HG02943 (cell line): Measurements from ENCODE around the gene EPHA6.

ENCODE experiments used
- ATAC-seq: cut with Tn5 transposase; IDR thresholded peaks from one replicate; pipeline ENCODE4 v1.9.1; 2021; ENCODE audit warnings: mild to moderate bottlenecking, low read depth, moderate library complexity; ENCODE audit not compliant: unreplicated experiment

Gene EPHA6

GRCh38 chr3:97138914-97139541 lies 324.6 kb downstream of the EPHA6 start:
- no peak for ATAC-seq

GRCh38 chr3:97148931-97149330 lies 334.5 kb downstream of the EPHA6 start:
- no peak for ATAC-seq

- no peak for ATAC-seq
These were observed 346.8 kb downstream of the EPHA6 start for GRCh38 chr3:97161169-97161568.

GRCh38 chr3:97177242-97177641 lies 362.8 kb downstream of the EPHA6 start:
- no peak for ATAC-seq

- ATAC-seq, result no peak
These were observed 367.3 kb downstream of the EPHA6 start for GRCh38 chr3:97181704-97182103.

- no peak for ATAC-seq
These were observed 373.4 kb downstream of the EPHA6 start for GRCh38 chr3:97187771-97188170.

- no peak for ATAC-seq
These were observed 375.4 kb downstream of the EPHA6 start for GRCh38 chr3:97189835-97190234.

- ATAC-seq, result no peak
These were observed 382.7 kb downstream of the EPHA6 start for GRCh38 chr3:97197083-97197482.

- no peak for ATAC-seq
These were observed 383.4 kb downstream of the EPHA6 start for GRCh38 chr3:97197830-97198229.

GRCh38 chr3:97200387-97200786 lies 386.0 kb downstream of the EPHA6 start:
- no peak for ATAC-seq

GRCh38 chr3:97201814-97202213 lies 387.4 kb downstream of the EPHA6 start:
- no peak for ATAC-seq

- no peak for ATAC-seq
These were observed 414.6 kb downstream of the EPHA6 start for GRCh38 chr3:97228966-97229365.

- no peak for ATAC-seq
These were observed 416.1 kb downstream of the EPHA6 start for GRCh38 chr3:97230486-97230885.

GRCh38 chr3:97232393-97233034 lies 418.1 kb downstream of the EPHA6 start:
- no peak for ATAC-seq

- no peak for ATAC-seq
These were observed 420.8 kb downstream of the EPHA6 start for GRCh38 chr3:97235179-97235578.

- no peak for ATAC-seq
These were observed 421.4 kb downstream of the EPHA6 start for GRCh38 chr3:97235611-97236315.

- no peak for ATAC-seq
These were observed 427.0 kb downstream of the EPHA6 start for GRCh38 chr3:97241417-97241816.

- no peak for ATAC-seq
These were observed 431.0 kb downstream of the EPHA6 start for GRCh38 chr3:97245201-97245910.

GRCh38 chr3:97256060-97256459 lies 441.7 kb downstream of the EPHA6 start:
- no peak for ATAC-seq

- no peak for ATAC-seq
These were observed 443.7 kb downstream of the EPHA6 start for GRCh38 chr3:97257942-97258697.
